ENCODE results near the gene APOBEC4. TPM values are rescaled to one million over a fixed set of nuclear protein-coding genes. Genes with fewer than 3 reads are reported as not detected.

Gene APOBEC4
- total and polyA plus RNA-seq, 10 of the 15 experiments (the other 5 are each of a cell fraction or from before 2014, with no cell fraction given) = 0.04 to 0.25 (median 0.06) TPM; not detected in 5

DNA sequence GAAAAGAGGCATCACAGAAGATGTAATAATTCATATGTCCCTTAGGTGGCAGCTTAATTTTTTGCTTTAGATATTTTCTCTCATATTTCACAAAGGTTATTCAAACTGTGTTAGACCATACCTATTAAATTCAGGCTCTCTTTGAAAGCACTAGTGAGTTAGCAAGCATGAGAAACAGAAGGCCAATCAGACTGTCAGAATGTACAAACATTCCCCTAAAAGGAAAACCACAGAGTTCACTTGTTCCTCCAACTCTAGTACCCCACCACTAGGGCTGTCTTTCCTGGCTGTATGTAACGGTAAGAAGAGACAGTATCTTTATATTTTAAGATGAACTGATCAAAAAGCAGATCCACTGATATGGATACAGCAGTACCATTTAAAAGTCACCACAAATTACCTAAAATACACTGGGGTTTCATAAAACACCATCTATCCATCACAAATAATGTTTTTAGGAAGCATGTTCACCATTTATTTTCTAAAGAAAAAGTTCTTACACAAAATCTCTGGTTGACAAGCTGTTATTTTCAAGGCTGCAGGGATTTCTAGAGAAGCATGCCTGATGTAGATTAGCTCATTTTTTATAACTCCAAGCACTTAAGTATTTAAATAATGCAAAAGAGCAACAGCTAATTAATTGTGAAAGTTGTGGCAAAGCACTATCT is 19.3 kb downstream of the APOBEC4 start:
- Histone ChIP-seq H3K27me3 (replicated peaks in 1 of 2; ENCODE audit: control insufficient read depth in 2 of 2, insufficient read depth in 2 of 2, low read length in 1 of 2) (no peaks in the 10 kb centered on the region), H3K27ac (ENCODE audit: control insufficient read depth, insufficient read depth) (peak overlapping the region; percentile 96), H3K36me3 (ENCODE audit: control insufficient read depth in 2 of 2, insufficient read depth in 2 of 2, low read length in 1 of 2) (peaks cover 1 to 15% of the 10 kb centered on the region in 2 experiments), H3K9ac (ENCODE audit: control insufficient read depth, insufficient read depth, low read length) (peak overlapping the region; percentile 98), H3K79me2 (ENCODE audit: control insufficient read depth, insufficient read depth, low read length) (peaks cover 75% of the 10 kb centered on the region), H3K4me1 (ENCODE audit: control insufficient read depth, insufficient read depth, low read length) (peaks cover 3% of the 10 kb centered on the region; the same call in 1 of the 2 replicates), H4K20me1 (ENCODE audit: control insufficient read depth, insufficient read depth) (no peaks in the 10 kb centered on the region), H2AFZ (ENCODE audit: control insufficient read depth, low read depth, low read length) (no peak overlapping the region), H3K4me2 (ENCODE audit: control insufficient read depth, insufficient read depth) (peak overlapping the region; percentile 81), H3K9me3 (replicated peaks; ENCODE audit: control insufficient read depth, insufficient read depth, low read length) (no peaks in the 10 kb centered on the region), H3K4me3 (peak overlapping the region; percentile 88)
- POLR2A ChIA-PET = interaction anchor here (0.7 to 3.9 kb wide), 11 partner anchors 13 to 282 kb away, joined by 3 to 27 read pairs (median 5); partner anchors contain the start of genes APOBEC4 and NCF2
- FAIRE-seq (peak; percentile 69), ATAC-seq (peak; percentile 49), DNase-seq (ENCODE audit: low read depth, low spot score) (peak; percentile 73)
- 0% methylated on average over 1 of the region's 1 CpG for WGBS (ENCODE audit: insufficient coverage, insufficient replicate concordance, low lambda C conversion rate, missing lambda C conversion rate)
- no TSS peak for BruUV-seq (replicated peaks)
- in situ Hi-C loops (cut with MboI) (no loop called here), intact Hi-C loops (cut with micrococcal nuclease; ENCODE audit: unreplicated experiment) (loop anchor here (1.0 kb wide), 1 partner anchor 44 kb away; the partner anchor contains the start of gene NCF2)
- CTCF ChIA-PET = interaction anchor here (0.6 to 5.8 kb wide), 20 partner anchors 9 to 1004 kb away, joined by 3 to 81 read pairs (median 4); partner anchors contain the start of genes APOBEC4 and NCF2
- SMC1A ChIA-PET (ENCODE audit: uncharacterized antibody, unreplicated experiment) = interaction anchor here (0.7 to 6.6 kb wide), 23 partner anchors 8 to 418 kb away, joined by 3 to 70 read pairs (median 6); partner anchors contain the start of genes APOBEC4, NCF2, SMG7 and TSEN15
- RAD21 ChIA-PET (ENCODE audit: unreplicated experiment) = interaction anchor here (0.6 to 5.5 kb wide), 17 partner anchors 11 to 322 kb away, joined by 3 to 56 read pairs (median 5); partner anchors contain the start of genes APOBEC4 and NCF2
- TF ChIP-seq GABPA (IDR thresholded peaks at IDR 0.05; ENCODE audit: low read depth) = no peak
- TF ChIP-seq, protein P1, sequence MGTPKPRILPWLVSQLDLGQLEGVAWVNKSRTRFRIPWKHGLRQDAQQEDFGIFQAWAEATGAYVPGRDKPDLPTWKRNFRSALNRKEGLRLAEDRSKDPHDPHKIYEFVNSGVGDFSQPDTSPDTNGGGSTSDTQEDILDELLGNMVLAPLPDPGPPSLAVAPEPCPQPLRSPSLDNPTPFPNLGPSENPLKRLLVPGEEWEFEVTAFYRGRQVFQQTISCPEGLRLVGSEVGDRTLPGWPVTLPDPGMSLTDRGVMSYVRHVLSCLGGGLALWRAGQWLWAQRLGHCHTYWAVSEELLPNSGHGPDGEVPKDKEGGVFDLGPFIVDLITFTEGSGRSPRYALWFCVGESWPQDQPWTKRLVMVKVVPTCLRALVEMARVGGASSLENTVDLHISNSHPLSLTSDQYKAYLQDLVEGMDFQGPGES (IDR thresholded peaks at IDR 0.05) = no peak
- TF ChIP-seq SMC3 (IDR thresholded peaks at IDR 0.05; ENCODE audit: borderline replicate concordance, low read length) = peak; percentile 1; the same call in 1 of the 2 replicates
- TF ChIP-seq ATF7 (IDR thresholded peaks at IDR 0.05; ENCODE audit: low read depth) = no peak
- TF ChIP-seq ZNF207 (IDR thresholded peaks at IDR 0.05; ENCODE audit: borderline replicate concordance) = peak; percentile 64; the same call in 1 of the 2 replicates
- peak; percentile 86 for TF ChIP-seq RUNX3 (IDR thresholded peaks at IDR 0.05; ENCODE audit: low read length)
- no peak for TF ChIP-seq CBX3 (IDR thresholded peaks at IDR 0.05; ENCODE audit: borderline replicate concordance, low read depth)
- TF ChIP-seq NFYA (IDR thresholded peaks at IDR 0.05; ENCODE audit: borderline replicate concordance, low read depth, low read length) = no peak
- TF ChIP-seq POU2F2 (IDR thresholded peaks at IDR 0.05; ENCODE audit: borderline replicate concordance, low read depth, low read length) = peak; percentile 14; the same call in 1 of the 3 replicates
- 0 out of 2 replicates have a peak, but pooled peaks have one; percentile 20 for TF ChIP-seq CBFB (IDR thresholded peaks at IDR 0.05; ENCODE audit: low read depth)
- no peak for TF ChIP-seq ESRRA (IDR thresholded peaks at IDR 0.05; ENCODE audit: low read length)
- no peak for TF ChIP-seq MTA2 (IDR thresholded peaks at IDR 0.05; ENCODE audit: low read depth)
- TF ChIP-seq, protein P2, sequence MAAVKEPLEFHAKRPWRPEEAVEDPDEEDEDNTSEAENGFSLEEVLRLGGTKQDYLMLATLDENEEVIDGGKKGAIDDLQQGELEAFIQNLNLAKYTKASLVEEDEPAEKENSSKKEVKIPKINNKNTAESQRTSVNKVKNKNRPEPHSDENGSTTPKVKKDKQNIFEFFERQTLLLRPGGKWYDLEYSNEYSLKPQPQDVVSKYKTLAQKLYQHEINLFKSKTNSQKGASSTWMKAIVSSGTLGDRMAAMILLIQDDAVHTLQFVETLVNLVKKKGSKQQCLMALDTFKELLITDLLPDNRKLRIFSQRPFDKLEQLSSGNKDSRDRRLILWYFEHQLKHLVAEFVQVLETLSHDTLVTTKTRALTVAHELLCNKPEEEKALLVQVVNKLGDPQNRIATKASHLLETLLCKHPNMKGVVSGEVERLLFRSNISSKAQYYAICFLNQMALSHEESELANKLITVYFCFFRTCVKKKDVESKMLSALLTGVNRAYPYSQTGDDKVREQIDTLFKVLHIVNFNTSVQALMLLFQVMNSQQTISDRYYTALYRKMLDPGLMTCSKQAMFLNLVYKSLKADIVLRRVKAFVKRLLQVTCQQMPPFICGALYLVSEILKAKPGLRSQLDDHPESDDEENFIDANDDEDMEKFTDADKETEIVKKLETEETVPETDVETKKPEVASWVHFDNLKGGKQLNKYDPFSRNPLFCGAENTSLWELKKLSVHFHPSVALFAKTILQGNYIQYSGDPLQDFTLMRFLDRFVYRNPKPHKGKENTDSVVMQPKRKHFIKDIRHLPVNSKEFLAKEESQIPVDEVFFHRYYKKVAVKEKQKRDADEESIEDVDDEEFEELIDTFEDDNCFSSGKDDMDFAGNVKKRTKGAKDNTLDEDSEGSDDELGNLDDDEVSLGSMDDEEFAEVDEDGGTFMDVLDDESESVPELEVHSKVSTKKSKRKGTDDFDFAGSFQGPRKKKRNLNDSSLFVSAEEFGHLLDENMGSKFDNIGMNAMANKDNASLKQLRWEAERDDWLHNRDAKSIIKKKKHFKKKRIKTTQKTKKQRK (IDR thresholded peaks at IDR 0.05; ENCODE audit: low read depth, low read length) = no peak
- no peak for TF ChIP-seq ZNF217 (IDR thresholded peaks at IDR 0.05)
- peak; percentile 77 for TF ChIP-seq POLR2AphosphoS5 (IDR thresholded peaks at IDR 0.05; ENCODE audit: low read length)
- TF ChIP-seq, protein P3, sequence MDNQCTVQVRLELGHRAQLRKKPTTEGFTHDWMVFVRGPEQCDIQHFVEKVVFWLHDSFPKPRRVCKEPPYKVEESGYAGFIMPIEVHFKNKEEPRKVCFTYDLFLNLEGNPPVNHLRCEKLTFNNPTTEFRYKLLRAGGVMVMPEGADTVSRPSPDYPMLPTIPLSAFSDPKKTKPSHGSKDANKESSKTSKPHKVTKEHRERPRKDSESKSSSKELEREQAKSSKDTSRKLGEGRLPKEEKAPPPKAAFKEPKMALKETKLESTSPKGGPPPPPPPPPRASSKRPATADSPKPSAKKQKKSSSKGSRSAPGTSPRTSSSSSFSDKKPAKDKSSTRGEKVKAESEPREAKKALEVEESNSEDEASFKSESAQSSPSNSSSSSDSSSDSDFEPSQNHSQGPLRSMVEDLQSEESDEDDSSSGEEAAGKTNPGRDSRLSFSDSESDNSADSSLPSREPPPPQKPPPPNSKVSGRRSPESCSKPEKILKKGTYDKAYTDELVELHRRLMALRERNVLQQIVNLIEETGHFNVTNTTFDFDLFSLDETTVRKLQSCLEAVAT (IDR thresholded peaks at IDR 0.05) = 0 out of 2 replicates have a peak, but pooled peaks have one; percentile 26
